K562 (cell line): ENCODE measurements around the gene RNF224. TPM values are rescaled to one million over a fixed set of nuclear protein-coding genes. Genes with fewer than 3 reads are reported as not detected.

ENCODE experiments used
- DDX20 ChIP-seq: fragments of 450-650 bp; IDR thresholded peaks from 2 replicates; pipeline ENCODE4 v1.6.1; 2016; ENCODE audit warnings: missing genetic modification characterization, low read depth, mild to moderate bottlenecking, missing compliant biosample characterization, moderate library complexity
- PHB ChIP-seq: fragments of 250-450 bp; sonication (Bioruptor Pico); IDR thresholded peaks from 2 replicates; pipeline ENCODE4 v1.5.0; 2021
- SMAD4 ChIP-seq: fragments of 250-450 bp; sonication (Bioruptor Pico); conservative IDR thresholded peaks from 2 replicates; pipeline ENCODE4 v1.8.0; 2021; ENCODE audit warnings: inconsistent platforms, mild to moderate bottlenecking, moderate library complexity
- THRAP3 ChIP-seq: fragments of 450-650 bp; IDR thresholded peaks from 2 replicates; pipeline ENCODE4 v1.6.1; 2016; ENCODE audit warnings: mild to moderate bottlenecking, inconsistent platforms, borderline replicate concordance
- ZNF124 ChIP-seq: sonication (generic); formaldehyde crosslinking; IDR thresholded peaks from 2 replicates; pipeline ENCODE4 v1.8.1; 2022; ENCODE audit warnings: missing genetic modification reagents
- ZNF140 ChIP-seq: fragments of 250-450 bp; sonication (Bioruptor Pico); IDR thresholded peaks from 2 replicates; pipeline ENCODE4 v1.8.0; 2021; ENCODE audit warnings: moderate library complexity, mild to moderate bottlenecking, inconsistent platforms
- ZNF24 ChIP-seq: fragments of 450-650 bp; IDR thresholded peaks from 2 replicates; pipeline ENCODE4 v1.6.1; 2016
- polyA plus RNA-seq, 8 experiments: library from polyadenylated mRNA; depleted of rRNA in 4 of 8; stranded (reverse) in 5 of 8; unstranded in 3 of 8; fragments of >200 nt; fragmentation: Nextera tagmentation in 2 of 8; fragmentation: Illumina TruSeq in 1 of 8; extraction: Ambion mirVana in 2 of 8; extraction: Trizol in 1 of 8; gene quantifications; 2 replicates each; pipeline versions ENCODE4 v1.2.1 to v1.2.3, GENCODE V29; 2011 to 2014; ENCODE audit warnings: inconsistent platforms in 1 of 8, missing spikeins in 1 of 8
- total RNA-seq, 7 experiments: library from RNA; depleted of rRNA in 6 of 7; stranded (reverse); fragments of >200 nt in 6 of 7; fragmentation: Illumina TruSeq in 2 of 7; extraction: Trizol in 2 of 7; gene quantifications; 2 replicates each; pipeline versions ENCODE4 v1.2.1 to v1.2.3, GENCODE V29; 2011 to 2021; ENCODE audit warnings: low replicate concordance in 1 of 7
- TF ChIP-seq, protein P1 (sequence below): fragments of 250-450 bp; sonication (Bioruptor Pico); IDR thresholded peaks from 2 replicates; pipeline ENCODE4 v1.9.0; 2021; ENCODE audit warnings: mild to moderate bottlenecking, inconsistent platforms
- TF ChIP-seq, protein P2 (sequence below): fragments of 450-650 bp; IDR thresholded peaks from 2 replicates; pipeline ENCODE4 v1.6.1; 2018; ENCODE audit warnings: mild to moderate bottlenecking, low read depth; ENCODE audit not compliant: partially characterized antibody
- TF ChIP-seq, protein P3 (sequence below): fragments of 250-450 bp; sonication (Bioruptor Pico); IDR thresholded peaks from 2 replicates; pipeline ENCODE4 v1.4.0; 2020
- TF ChIP-seq, protein P4 (sequence below): fragments of 250-450 bp; sonication (Bioruptor Pico); IDR thresholded peaks from 2 replicates; pipeline ENCODE4 v1.5.1; 2021; ENCODE audit warnings: mild to moderate bottlenecking
- TF ChIP-seq, protein P5 (sequence below), 3 experiments: IDR thresholded peaks in 2 of 3; conservative IDR thresholded peaks in 1 of 3; 2 replicates each; pipeline ENCODE4 v1.5.1; 2011 to 2012; ENCODE audit warnings: low read length in 3 of 3, mild to moderate bottlenecking in 3 of 3, control low read depth in 2 of 3, improper control_type of control experiment in 1 of 3, inconsistent platforms in 1 of 3, low read depth in 1 of 3, mixed read lengths in 1 of 3, moderate library complexity in 1 of 3; ENCODE audit not compliant: insufficient read depth in 2 of 3
- TF ChIP-seq, protein P6 (sequence below): sonication (generic); formaldehyde crosslinking; IDR thresholded peaks from 2 replicates; pipeline ENCODE4 v1.8.1; 2022; ENCODE audit warnings: missing genetic modification reagents

The RNF224 gene
- total and polyA plus RNA-seq, 9 of the 15 experiments (the other 6 are each of a cell fraction or from before 2014, with no cell fraction given): not detected

DNA sequence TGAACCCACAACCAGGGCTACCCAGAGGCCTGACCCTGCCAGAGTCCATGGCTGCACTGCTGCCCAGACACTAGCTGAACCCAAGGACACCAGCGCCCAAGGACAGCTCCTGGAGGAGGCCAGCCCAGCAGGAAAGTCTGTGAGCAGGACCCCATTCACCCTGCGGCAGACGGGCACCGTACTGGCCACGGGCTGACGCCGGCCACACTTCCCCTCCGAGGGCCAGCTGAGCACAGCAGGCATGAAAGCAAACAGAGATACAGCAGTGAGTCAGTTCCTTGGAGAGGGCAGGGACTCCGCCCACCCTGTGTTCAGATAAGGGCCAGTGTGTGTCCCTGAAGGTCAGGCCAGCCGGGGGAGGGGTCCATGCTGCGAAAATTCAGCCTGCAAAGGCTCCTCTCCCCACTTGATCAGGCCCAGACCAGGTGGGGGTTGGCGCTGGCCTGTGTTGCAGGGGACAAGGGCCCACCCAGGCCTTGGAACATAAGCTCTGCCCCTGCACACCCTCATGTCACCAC is 8.5 kb upstream of the RNF224 start (continued):
- TF ChIP-seq, protein P1, sequence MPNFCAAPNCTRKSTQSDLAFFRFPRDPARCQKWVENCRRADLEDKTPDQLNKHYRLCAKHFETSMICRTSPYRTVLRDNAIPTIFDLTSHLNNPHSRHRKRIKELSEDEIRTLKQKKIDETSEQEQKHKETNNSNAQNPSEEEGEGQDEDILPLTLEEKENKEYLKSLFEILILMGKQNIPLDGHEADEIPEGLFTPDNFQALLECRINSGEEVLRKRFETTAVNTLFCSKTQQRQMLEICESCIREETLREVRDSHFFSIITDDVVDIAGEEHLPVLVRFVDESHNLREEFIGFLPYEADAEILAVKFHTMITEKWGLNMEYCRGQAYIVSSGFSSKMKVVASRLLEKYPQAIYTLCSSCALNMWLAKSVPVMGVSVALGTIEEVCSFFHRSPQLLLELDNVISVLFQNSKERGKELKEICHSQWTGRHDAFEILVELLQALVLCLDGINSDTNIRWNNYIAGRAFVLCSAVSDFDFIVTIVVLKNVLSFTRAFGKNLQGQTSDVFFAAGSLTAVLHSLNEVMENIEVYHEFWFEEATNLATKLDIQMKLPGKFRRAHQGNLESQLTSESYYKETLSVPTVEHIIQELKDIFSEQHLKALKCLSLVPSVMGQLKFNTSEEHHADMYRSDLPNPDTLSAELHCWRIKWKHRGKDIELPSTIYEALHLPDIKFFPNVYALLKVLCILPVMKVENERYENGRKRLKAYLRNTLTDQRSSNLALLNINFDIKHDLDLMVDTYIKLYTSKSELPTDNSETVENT (CRISPR knock-in tag): 0 out of 2 replicates have a peak, but pooled peaks have one; percentile 18
- TF ChIP-seq ZNF24: no peak; the same call in 1 of the 2 replicates
- TF ChIP-seq DDX20: no peak
- no peak for TF ChIP-seq THRAP3
- no peak for TF ChIP-seq ZNF140
- TF ChIP-seq, protein P2, sequence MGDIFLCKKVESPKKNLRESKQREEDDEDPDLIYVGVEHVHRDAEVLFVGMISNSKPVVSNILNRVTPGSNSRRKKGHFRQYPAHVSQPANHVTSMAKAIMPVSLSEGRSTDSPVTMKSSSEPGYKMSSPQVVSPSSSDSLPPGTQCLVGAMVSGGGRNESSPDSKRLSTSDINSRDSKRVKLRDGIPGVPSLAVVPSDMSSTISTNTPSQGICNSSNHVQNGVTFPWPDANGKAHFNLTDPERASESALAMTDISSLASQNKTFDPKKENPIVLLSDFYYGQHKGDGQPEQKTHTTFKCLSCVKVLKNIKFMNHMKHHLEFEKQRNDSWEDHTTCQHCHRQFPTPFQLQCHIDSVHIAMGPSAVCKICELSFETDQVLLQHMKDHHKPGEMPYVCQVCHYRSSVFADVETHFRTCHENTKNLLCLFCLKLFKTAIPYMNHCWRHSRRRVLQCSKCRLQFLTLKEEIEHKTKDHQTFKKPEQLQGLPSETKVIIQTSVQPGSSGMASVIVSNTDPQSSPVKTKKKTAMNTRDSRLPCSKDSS: no peak
- TF ChIP-seq, protein P3, sequence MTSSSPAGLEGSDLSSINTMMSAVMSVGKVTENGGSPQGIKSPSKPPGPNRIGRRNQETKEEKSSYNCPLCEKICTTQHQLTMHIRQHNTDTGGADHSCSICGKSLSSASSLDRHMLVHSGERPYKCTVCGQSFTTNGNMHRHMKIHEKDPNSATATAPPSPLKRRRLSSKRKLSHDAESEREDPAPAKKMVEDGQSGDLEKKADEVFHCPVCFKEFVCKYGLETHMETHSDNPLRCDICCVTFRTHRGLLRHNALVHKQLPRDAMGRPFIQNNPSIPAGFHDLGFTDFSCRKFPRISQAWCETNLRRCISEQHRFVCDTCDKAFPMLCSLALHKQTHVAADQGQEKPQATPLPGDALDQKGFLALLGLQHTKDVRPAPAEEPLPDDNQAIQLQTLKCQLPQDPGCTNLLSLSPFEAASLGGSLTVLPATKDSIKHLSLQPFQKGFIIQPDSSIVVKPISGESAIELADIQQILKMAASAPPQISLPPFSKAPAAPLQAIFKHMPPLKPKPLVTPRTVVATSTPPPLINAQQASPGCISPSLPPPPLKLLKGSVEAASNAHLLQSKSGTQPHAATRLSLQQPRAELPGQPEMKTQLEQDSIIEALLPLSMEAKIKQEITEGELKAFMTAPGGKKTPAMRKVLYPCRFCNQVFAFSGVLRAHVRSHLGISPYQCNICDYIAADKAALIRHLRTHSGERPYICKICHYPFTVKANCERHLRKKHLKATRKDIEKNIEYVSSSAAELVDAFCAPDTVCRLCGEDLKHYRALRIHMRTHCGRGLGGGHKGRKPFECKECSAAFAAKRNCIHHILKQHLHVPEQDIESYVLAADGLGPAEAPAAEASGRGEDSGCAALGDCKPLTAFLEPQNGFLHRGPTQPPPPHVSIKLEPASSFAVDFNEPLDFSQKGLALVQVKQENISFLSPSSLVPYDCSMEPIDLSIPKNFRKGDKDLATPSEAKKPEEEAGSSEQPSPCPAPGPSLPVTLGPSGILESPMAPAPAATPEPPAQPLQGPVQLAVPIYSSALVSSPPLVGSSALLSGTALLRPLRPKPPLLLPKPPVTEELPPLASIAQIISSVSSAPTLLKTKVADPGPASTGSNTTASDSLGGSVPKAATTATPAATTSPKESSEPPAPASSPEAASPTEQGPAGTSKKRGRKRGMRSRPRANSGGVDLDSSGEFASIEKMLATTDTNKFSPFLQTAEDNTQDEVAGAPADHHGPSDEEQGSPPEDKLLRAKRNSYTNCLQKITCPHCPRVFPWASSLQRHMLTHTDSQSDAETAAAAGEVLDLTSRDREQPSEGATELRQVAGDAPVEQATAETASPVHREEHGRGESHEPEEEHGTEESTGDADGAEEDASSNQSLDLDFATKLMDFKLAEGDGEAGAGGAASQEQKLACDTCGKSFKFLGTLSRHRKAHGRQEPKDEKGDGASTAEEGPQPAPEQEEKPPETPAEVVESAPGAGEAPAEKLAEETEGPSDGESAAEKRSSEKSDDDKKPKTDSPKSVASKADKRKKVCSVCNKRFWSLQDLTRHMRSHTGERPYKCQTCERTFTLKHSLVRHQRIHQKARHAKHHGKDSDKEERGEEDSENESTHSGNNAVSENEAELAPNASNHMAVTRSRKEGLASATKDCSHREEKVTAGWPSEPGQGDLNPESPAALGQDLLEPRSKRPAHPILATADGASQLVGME: no peak; the same call in 1 of the 2 replicates
- TF ChIP-seq SMAD4 (CRISPR knock-in tag): peak; percentile 89
- TF ChIP-seq, protein P4, sequence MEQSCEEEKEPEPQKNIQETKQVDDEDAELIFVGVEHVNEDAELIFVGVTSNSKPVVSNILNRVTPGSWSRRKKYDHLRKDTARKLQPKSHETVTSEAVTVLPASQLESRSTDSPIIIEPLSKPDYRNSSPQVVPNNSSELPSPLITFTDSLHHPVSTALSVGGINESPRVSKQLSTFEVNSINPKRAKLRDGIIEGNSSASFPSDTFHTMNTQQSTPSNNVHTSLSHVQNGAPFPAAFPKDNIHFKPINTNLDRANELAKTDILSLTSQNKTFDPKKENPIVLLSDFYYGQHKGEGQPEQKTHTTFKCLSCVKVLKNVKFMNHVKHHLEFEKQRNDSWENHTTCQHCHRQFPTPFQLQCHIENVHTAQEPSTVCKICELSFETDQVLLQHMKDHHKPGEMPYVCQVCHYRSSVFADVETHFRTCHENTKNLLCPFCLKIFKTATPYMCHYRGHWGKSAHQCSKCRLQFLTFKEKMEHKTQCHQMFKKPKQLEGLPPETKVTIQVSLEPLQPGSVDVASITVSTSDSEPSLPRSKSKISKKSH (CRISPR knock-in tag): no peak
- TF ChIP-seq, protein P5, sequence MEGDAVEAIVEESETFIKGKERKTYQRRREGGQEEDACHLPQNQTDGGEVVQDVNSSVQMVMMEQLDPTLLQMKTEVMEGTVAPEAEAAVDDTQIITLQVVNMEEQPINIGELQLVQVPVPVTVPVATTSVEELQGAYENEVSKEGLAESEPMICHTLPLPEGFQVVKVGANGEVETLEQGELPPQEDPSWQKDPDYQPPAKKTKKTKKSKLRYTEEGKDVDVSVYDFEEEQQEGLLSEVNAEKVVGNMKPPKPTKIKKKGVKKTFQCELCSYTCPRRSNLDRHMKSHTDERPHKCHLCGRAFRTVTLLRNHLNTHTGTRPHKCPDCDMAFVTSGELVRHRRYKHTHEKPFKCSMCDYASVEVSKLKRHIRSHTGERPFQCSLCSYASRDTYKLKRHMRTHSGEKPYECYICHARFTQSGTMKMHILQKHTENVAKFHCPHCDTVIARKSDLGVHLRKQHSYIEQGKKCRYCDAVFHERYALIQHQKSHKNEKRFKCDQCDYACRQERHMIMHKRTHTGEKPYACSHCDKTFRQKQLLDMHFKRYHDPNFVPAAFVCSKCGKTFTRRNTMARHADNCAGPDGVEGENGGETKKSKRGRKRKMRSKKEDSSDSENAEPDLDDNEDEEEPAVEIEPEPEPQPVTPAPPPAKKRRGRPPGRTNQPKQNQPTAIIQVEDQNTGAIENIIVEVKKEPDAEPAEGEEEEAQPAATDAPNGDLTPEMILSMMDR (IDR thresholded peaks at IDR 0.05 in 2 of 3, conservative IDR thresholded peaks at IDR 0.05 in 1 of 3; ENCODE audit: insufficient read depth in 2 of 3, low read depth in 1 of 3, low read length in 3 of 3): no peak
- no peak for TF ChIP-seq PHB
- TF ChIP-seq, protein P6, sequence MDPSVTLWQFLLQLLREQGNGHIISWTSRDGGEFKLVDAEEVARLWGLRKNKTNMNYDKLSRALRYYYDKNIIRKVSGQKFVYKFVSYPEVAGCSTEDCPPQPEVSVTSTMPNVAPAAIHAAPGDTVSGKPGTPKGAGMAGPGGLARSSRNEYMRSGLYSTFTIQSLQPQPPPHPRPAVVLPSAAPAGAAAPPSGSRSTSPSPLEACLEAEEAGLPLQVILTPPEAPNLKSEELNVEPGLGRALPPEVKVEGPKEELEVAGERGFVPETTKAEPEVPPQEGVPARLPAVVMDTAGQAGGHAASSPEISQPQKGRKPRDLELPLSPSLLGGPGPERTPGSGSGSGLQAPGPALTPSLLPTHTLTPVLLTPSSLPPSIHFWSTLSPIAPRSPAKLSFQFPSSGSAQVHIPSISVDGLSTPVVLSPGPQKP (CRISPR knock-in tag): no peak
- TF ChIP-seq ZNF124 (CRISPR knock-in tag): no peak
